ENCODE results near the gene PARP3.

The PARP3 gene

GRCh38 chr3:51937611-51938450 lies 4.3 kb upstream of the PARP3 start:
- Histone ChIP-seq H3K79me1 (replicated peaks; ENCODE audit: low read length, poor library complexity, severe bottlenecking) (peaks cover 32% of the 10 kb centered on the region), H3K4ac (ENCODE audit: low read depth in 1 of 2, low read length in 2 of 2) (no peak overlapping the region), H3K18ac (ENCODE audit: low read depth in 1 of 2, low read length in 2 of 2) (no peak overlapping the region), H2AK5ac (ENCODE audit: low read length, severe bottlenecking) (no peak overlapping the region), H2BK5ac (ENCODE audit: low read depth, low read length, poor library complexity, severe bottlenecking) (no peak overlapping the region), H2BK15ac (ENCODE audit: low read depth, poor library complexity, severe bottlenecking) (no peak overlapping the region), H2AFZ (ENCODE audit: low read depth, low read length) (no peak overlapping the region), H3K4me3 (ENCODE audit: insufficient read depth in 1 of 2, low read depth in 1 of 2, low read length in 2 of 2) (no peak overlapping the region), H3K23ac (ENCODE audit: low read length in 2 of 2) (no peak overlapping the region), H3K27me3 (ENCODE audit: control insufficient read depth in 1 of 2, insufficient read depth in 1 of 2, low read length in 2 of 2) (no peaks in the 10 kb centered on the region), H3K4me2 (ENCODE audit: low read length, poor library complexity, severe bottlenecking) (no peak overlapping the region), H3K14ac (ENCODE audit: low read length in 2 of 2) (no peak overlapping the region), H2BK120ac (ENCODE audit: low read depth, low read length) (no peak overlapping the region), H3K9ac (ENCODE audit: low read length) (no peak overlapping the region), H3K36me3 (ENCODE audit: control insufficient read depth in 1 of 2, insufficient read depth in 2 of 2, low read depth in 1 of 2, low read length in 2 of 2) (peaks cover 60 to 65% of the 10 kb centered on the region in 2 experiments), H4K91ac (ENCODE audit: low read length) (no peak overlapping the region), H2BK12ac (ENCODE audit: low read length in 2 of 2) (no peak overlapping the region), H3K27ac (ENCODE audit: low read length, poor library complexity, severe bottlenecking) (no peak overlapping the region), H3K4me1 (ENCODE audit: control insufficient read depth, insufficient read depth, low read depth, low read length) (peaks cover 16% of the 10 kb centered on the region), H3K9me3 (ENCODE audit: control insufficient read depth, low read length) (no peaks in the 10 kb centered on the region), H4K8ac (ENCODE audit: low read length) (no peak overlapping the region)
- 95% methylated on average over 11 of the region's 13 CpGs for WGBS
- no peak for DNase-seq

GRCh38 chr3:51938780-51939425 lies 3.3 kb upstream of the PARP3 start:
- Histone ChIP-seq H3K9ac (ENCODE audit: low read length) (no peak overlapping the region), H3K4me2 (ENCODE audit: low read length, poor library complexity, severe bottlenecking) (no peak overlapping the region), H3K36me3 (ENCODE audit: control insufficient read depth in 1 of 2, insufficient read depth in 2 of 2, low read depth in 1 of 2, low read length in 2 of 2) (peaks cover 54 to 55% of the 10 kb centered on the region in 2 experiments), H3K18ac (ENCODE audit: low read depth in 1 of 2, low read length in 2 of 2) (no peak overlapping the region), H3K27me3 (ENCODE audit: control insufficient read depth in 1 of 2, insufficient read depth in 1 of 2, low read length in 2 of 2) (no peaks in the 10 kb centered on the region), H2BK5ac (ENCODE audit: low read depth, low read length, poor library complexity, severe bottlenecking) (no peak overlapping the region), H3K23ac (ENCODE audit: low read length in 2 of 2) (no peak overlapping the region), H2BK120ac (ENCODE audit: low read depth, low read length) (no peak overlapping the region), H2AFZ (ENCODE audit: low read depth, low read length) (no peak overlapping the region), H2BK12ac (ENCODE audit: low read length in 2 of 2) (no peak overlapping the region), H3K4me3 (ENCODE audit: insufficient read depth in 1 of 2, low read depth in 1 of 2, low read length in 2 of 2) (no peak overlapping the region), H2AK5ac (ENCODE audit: low read length, severe bottlenecking) (no peak overlapping the region), H3K79me1 (replicated peaks; ENCODE audit: low read length, poor library complexity, severe bottlenecking) (peaks cover 34% of the 10 kb centered on the region), H2BK15ac (ENCODE audit: low read depth, poor library complexity, severe bottlenecking) (no peak overlapping the region), H4K91ac (ENCODE audit: low read length) (no peak overlapping the region), H3K14ac (ENCODE audit: low read length in 2 of 2) (no peak overlapping the region), H3K4ac (ENCODE audit: low read depth in 1 of 2, low read length in 2 of 2) (no peak overlapping the region), H3K9me3 (ENCODE audit: control insufficient read depth, low read length) (no peaks in the 10 kb centered on the region), H4K8ac (ENCODE audit: low read length) (no peak overlapping the region), H3K27ac (ENCODE audit: low read length, poor library complexity, severe bottlenecking) (no peak overlapping the region), H3K4me1 (ENCODE audit: control insufficient read depth, insufficient read depth, low read depth, low read length) (peaks cover 19% of the 10 kb centered on the region)
- WGBS: 96% methylated on average over 8 of the region's 9 CpGs
- DNase-seq: no peak

GRCh38 chr3:51940648-51941462 lies 1.3 kb upstream of the PARP3 start:
- H2AFZ ChIP-seq (ENCODE audit: low read depth, low read length): no peak overlapping the region
- H3K4ac ChIP-seq (ENCODE audit: low read depth in 1 of 2, low read length in 2 of 2): no peak overlapping the region
- H3K9ac ChIP-seq (ENCODE audit: low read length): peak overlapping the region; percentile 93
- WGBS: 32% methylated on average over 13 of the region's 13 CpGs
- H4K91ac ChIP-seq (ENCODE audit: low read length): no peak overlapping the region
- H3K4me2 ChIP-seq (ENCODE audit: low read length, poor library complexity, severe bottlenecking): peak overlapping the region; percentile 96
- peaks cover 19% of the 10 kb centered on the region for H3K4me1 ChIP-seq (ENCODE audit: control insufficient read depth, insufficient read depth, low read depth, low read length)
- no peak overlapping the region for H2BK120ac ChIP-seq (ENCODE audit: low read depth, low read length)
- peak; percentile 41 for DNase-seq
- H3K18ac ChIP-seq (ENCODE audit: low read depth in 1 of 2, low read length in 2 of 2): no peak overlapping the region
- no peak overlapping the region for H2BK5ac ChIP-seq (ENCODE audit: low read depth, low read length, poor library complexity, severe bottlenecking)
- no peak overlapping the region for H2BK15ac ChIP-seq (ENCODE audit: low read depth, poor library complexity, severe bottlenecking)
- H3K4me3 ChIP-seq (ENCODE audit: insufficient read depth in 1 of 2, low read depth in 1 of 2, low read length in 2 of 2): peak overlapping the region; percentile 84 to 94
- no peaks in the 10 kb centered on the region for H3K9me3 ChIP-seq (ENCODE audit: control insufficient read depth, low read length)
- no peaks in the 10 kb centered on the region for H3K27me3 ChIP-seq (ENCODE audit: control insufficient read depth in 1 of 2, insufficient read depth in 1 of 2, low read length in 2 of 2)
- H4K8ac ChIP-seq (ENCODE audit: low read length): no peak overlapping the region
- no peak overlapping the region for H3K27ac ChIP-seq (ENCODE audit: low read length, poor library complexity, severe bottlenecking)
- H2BK12ac ChIP-seq (ENCODE audit: low read length in 2 of 2): no peak overlapping the region
- no peak overlapping the region for H3K14ac ChIP-seq (ENCODE audit: low read length in 2 of 2)
- no peak overlapping the region for H2AK5ac ChIP-seq (ENCODE audit: low read length, severe bottlenecking)
- peaks cover 55% of the 10 kb centered on the region in 2 experiments for H3K36me3 ChIP-seq (ENCODE audit: control insufficient read depth in 1 of 2, insufficient read depth in 2 of 2, low read depth in 1 of 2, low read length in 2 of 2)
- H3K79me1 ChIP-seq (replicated peaks; ENCODE audit: low read length, poor library complexity, severe bottlenecking): peaks cover 31% of the 10 kb centered on the region
- peak overlapping the region in 1 of 2 experiments; percentile 78 for H3K23ac ChIP-seq (ENCODE audit: low read length in 2 of 2)

- Histone ChIP-seq H2AK5ac (ENCODE audit: low read length, severe bottlenecking) (no peak overlapping the region), H3K4ac (ENCODE audit: low read depth in 1 of 2, low read length in 2 of 2) (no peak overlapping the region), H2BK5ac (ENCODE audit: low read depth, low read length, poor library complexity, severe bottlenecking) (no peak overlapping the region), H2BK120ac (ENCODE audit: low read depth, low read length) (no peak overlapping the region), H3K4me3 (ENCODE audit: insufficient read depth in 1 of 2, low read depth in 1 of 2, low read length in 2 of 2) (peak overlapping the region; percentile 84 to 94), H2BK12ac (ENCODE audit: low read length in 2 of 2) (no peak overlapping the region), H3K18ac (ENCODE audit: low read depth in 1 of 2, low read length in 2 of 2) (peak overlapping the region in 1 of 2 experiments; percentile 4), H3K9me3 (ENCODE audit: control insufficient read depth, low read length) (no peaks in the 10 kb centered on the region), H2AFZ (ENCODE audit: low read depth, low read length) (no peak overlapping the region), H3K27ac (ENCODE audit: low read length, poor library complexity, severe bottlenecking) (no peak overlapping the region), H3K23ac (ENCODE audit: low read length in 2 of 2) (peak overlapping the region in 1 of 2 experiments; percentile 78), H2BK15ac (ENCODE audit: low read depth, poor library complexity, severe bottlenecking) (no peak overlapping the region), H3K36me3 (ENCODE audit: control insufficient read depth in 1 of 2, insufficient read depth in 2 of 2, low read depth in 1 of 2, low read length in 2 of 2) (peaks cover 53 to 55% of the 10 kb centered on the region in 2 experiments), H4K91ac (ENCODE audit: low read length) (no peak overlapping the region), H3K9ac (ENCODE audit: low read length) (peak overlapping the region; percentile 93), H4K8ac (ENCODE audit: low read length) (no peak overlapping the region), H3K27me3 (ENCODE audit: control insufficient read depth in 1 of 2, insufficient read depth in 1 of 2, low read length in 2 of 2) (no peaks in the 10 kb centered on the region), H3K14ac (ENCODE audit: low read length in 2 of 2) (no peak overlapping the region), H3K4me2 (ENCODE audit: low read length, poor library complexity, severe bottlenecking) (peak overlapping the region; percentile 96), H3K4me1 (ENCODE audit: control insufficient read depth, insufficient read depth, low read depth, low read length) (peaks cover 19% of the 10 kb centered on the region), H3K79me1 (replicated peaks; ENCODE audit: low read length, poor library complexity, severe bottlenecking) (peaks cover 31% of the 10 kb centered on the region)
- DNase-seq: no peak
- under 1% methylated on average over 19 of the region's 20 CpGs for WGBS
Observed at GRCh38 chr3:51941463-51941797, 733 bp upstream of the PARP3 start.
